HG02623 (cell line): ENCODE data around the gene PANX3.

ENCODE experiments used
- ATAC-seq: cut with Tn5 transposase; IDR thresholded peaks from one replicate; pipeline ENCODE4 v1.9.1; 2021; ENCODE audit warnings: moderate library complexity; ENCODE audit not compliant: unreplicated experiment

PANX3 gene

DNA sequence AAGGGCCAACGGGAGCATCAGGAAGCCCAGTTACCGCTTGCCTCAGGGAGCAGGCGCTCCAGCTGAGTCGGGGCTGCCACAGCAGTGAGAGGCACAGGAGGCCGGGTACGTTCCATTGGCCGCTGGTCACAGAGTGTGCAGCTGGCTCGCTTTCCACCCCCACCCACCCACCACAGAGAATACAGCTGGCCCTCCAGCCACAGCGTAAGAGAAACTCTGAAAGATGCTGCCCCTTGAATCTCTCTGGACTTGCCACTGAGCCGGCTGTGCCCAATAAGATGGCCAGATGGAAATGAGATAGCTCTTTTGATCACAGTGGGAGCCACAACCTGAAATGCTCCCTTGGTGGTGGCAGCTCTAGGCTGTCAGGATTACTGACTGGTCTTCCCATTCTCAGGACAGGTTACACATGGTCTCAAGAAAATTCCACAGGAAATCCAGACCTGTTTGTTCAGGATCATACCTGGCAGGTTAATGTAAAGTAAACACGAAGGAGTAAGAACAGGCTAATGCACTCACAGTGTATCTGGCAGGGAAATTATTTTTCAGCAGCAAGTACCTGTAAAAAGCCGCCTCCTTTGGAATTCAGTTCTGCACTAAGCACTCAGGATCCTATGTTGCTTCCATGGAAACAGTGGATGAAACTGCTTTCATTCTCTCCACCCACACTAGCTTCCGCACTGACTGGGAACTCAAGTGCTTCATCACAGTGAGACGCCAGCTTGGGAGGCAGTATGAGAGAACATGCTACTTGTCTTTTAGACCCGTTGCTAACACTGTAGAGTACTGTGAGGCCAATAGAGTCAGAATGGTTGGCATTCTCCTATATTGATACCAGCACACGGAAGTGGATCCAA lies 45.8 kb downstream of the PANX3 start:
- ATAC-seq = no peak

- no peak for ATAC-seq
Observed at GRCh38 chr11:124657904-124658303, 46.7 kb downstream of the PANX3 start.

DNA sequence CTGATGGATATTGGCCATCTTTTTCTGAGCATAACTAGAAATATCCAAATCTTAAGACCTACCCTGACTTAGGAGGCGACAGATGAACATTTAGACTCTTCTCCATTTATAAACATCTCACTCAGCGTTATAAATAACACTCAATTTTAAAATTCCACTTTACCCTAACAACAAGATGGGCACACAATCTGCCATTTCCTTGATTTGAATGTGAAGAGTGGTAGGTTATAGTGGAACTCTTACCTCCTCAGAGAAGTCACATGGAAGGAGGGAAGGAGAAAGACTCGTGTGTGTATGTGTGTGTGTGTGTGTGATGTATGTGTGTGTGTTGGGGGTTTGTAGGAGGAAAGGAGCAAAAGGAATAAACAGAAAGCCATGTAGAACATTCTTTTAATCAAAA lies 47.3 kb downstream of the PANX3 start:
- no peak for ATAC-seq

- no peak for ATAC-seq
Observed at GRCh38 chr11:124658986-124659385, 47.8 kb downstream of the PANX3 start.

DNA sequence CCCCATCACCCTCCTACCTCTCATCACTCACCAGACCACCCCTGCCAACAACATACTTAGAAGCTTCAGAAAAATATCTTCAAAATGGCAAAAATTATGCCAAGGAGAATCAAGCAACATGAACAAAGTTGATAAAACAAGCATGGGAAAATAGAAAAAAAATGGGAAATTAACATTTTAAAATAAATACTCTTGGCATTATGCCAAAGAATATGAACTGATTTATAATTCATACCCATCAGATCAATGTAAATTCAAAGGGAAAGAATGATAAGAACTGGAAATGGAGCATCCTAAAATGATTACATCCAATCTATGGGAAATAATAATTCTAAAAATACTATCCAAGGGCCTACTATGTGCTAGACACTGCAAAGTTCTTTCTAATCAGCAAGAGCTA lies 50.3 kb downstream of the PANX3 start:
- no peak for ATAC-seq

- ATAC-seq = no peak
Observed at GRCh38 chr11:124662106-124662505, 50.9 kb downstream of the PANX3 start.

- no peak for ATAC-seq
Observed at GRCh38 chr11:124663861-124664260, 52.6 kb downstream of the PANX3 start.

DNA sequence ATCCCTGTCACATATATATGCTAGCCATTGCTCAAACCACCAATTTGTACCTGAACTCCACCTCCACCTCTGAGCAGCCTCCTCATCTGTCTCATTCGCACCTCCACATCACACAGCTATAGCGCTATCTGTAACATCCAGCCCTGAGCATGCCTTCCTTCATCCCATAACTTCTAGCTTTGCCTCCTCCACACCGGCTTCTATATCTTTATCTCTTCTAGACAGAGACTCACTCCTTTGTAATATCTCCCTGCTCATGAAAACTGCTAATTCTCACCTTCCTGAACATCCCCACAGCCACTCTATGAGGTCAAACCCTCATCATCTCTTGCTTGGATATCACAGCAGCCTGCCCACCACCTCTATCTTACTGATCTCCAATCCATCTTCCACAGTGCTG lies 56.4 kb downstream of the PANX3 start:
- ATAC-seq = no peak

- no peak for ATAC-seq
Observed at GRCh38 chr11:124669193-124669592, 58.0 kb downstream of the PANX3 start.
